Activated CD4-positive, alpha-beta T cell treated with anti-CD3 and anti-CD28 coated beads, Interleukin-2, amount 10 ng/mL, durations not matched to agents 7 days and 5 days (primary cell): ENCODE data around the gene NDST1. TPM values are rescaled to one million over a fixed set of nuclear protein-coding genes. Genes with fewer than 3 reads are reported as not detected.

Experiments
- CTCF ChIA-PET: fragments of 350-600 bp; sonication (Branson Sonifier 250); formaldehyde crosslinking; loops from one replicate; lab custom pipeline; 2021; ENCODE audit warnings: antibody characterized with exemption; lab: Charles Lee
- POLR2A ChIA-PET: fragments of 350-600 bp; sonication (Branson Sonifier 250); formaldehyde crosslinking; loops from one replicate; lab custom pipeline; 2021; ENCODE audit warnings: antibody characterized with exemption; lab: Charles Lee
- DNase-seq: peaks from one replicate; pipeline ENCODE4 v3.0.0-alpha.2; 2020
- H3K27ac Mint-ChIP-seq: one replicate; pipeline ENCODE4 v1.8.0; 2021; ENCODE audit warnings: mild to moderate bottlenecking, moderate library complexity, mixed read lengths
- H3K27me3 Mint-ChIP-seq: one replicate; pipeline ENCODE4 v1.8.0; 2021; ENCODE audit warnings: mixed read lengths
- H3K36me3 Mint-ChIP-seq: one replicate; pipeline ENCODE4 v1.8.0; 2021; ENCODE audit warnings: low read depth, mixed read lengths
- H3K4me1 Mint-ChIP-seq: one replicate; pipeline ENCODE4 v1.8.0; 2021; ENCODE audit warnings: mixed read lengths
- H3K4me3 Mint-ChIP-seq: one replicate; pipeline ENCODE4 v1.8.0; 2021; ENCODE audit warnings: mild to moderate bottlenecking, moderate library complexity, mixed read lengths
- H3K9me3 Mint-ChIP-seq: one replicate; pipeline ENCODE4 v1.8.0; 2021; ENCODE audit warnings: mixed read lengths
- total RNA-seq, 2 experiments: library from RNA; stranded (reverse); gene quantifications; one replicate each; pipeline ENCODE4 v1.2.3, GENCODE V29; 2021

The NDST1 gene
- total RNA-seq, 2 experiments from 2014 or later, result 0.50 to 0.71 TPM

GRCh38 chr5:150576449-150576949 is 68.6 kb downstream of the NDST1 start:
- DNase-seq, result no peak
- Mint-ChIP-seq H3K27ac (no peak overlapping the region), H3K27me3 (peaks cover 5% of the 10 kb centered on the region), H3K4me3 (no peak overlapping the region), H3K4me1 (no peaks in the 10 kb centered on the region), H3K9me3 (no peaks in the 10 kb centered on the region), H3K36me3 (no peaks in the 10 kb centered on the region)
- CTCF ChIA-PET, result no interaction called here
- POLR2A ChIA-PET, result interaction anchor here (0.5 kb wide), 1 partner anchor 124 kb away, joined by 3 read pairs; the partner anchor contains the start of gene RBM22

- DNase-seq, result no peak
- Mint-ChIP-seq H3K4me3 (no peak overlapping the region), H3K27ac (no peak overlapping the region), H3K36me3 (no peaks in the 10 kb centered on the region), H3K4me1 (no peaks in the 10 kb centered on the region), H3K9me3 (no peaks in the 10 kb centered on the region), H3K27me3 (peaks cover 11% of the 10 kb centered on the region)
- POLR2A ChIA-PET, result no interaction called here
- CTCF ChIA-PET, result no interaction called here
These were observed 69.6 kb downstream of the NDST1 start for GRCh38 chr5:150577378-150578139.

GRCh38 chr5:150578781-150579461 is 71.0 kb downstream of the NDST1 start:
- POLR2A ChIA-PET, result no interaction called here
- H3K27me3 Mint-ChIP-seq, result peaks cover 16% of the 10 kb centered on the region
- no peak overlapping the region for H3K4me3 Mint-ChIP-seq
- H3K9me3 Mint-ChIP-seq, result no peaks in the 10 kb centered on the region
- CTCF ChIA-PET, result interaction anchor here (1.2 kb wide), 1 partner anchor 268 kb away, joined by 3 read pairs; no protein-coding TSS in a partner anchor
- no peaks in the 10 kb centered on the region for H3K4me1 Mint-ChIP-seq
- no peak overlapping the region for H3K27ac Mint-ChIP-seq
- no peak for DNase-seq
- H3K36me3 Mint-ChIP-seq, result no peaks in the 10 kb centered on the region

GRCh38 chr5:150579462-150580400 is 71.8 kb downstream of the NDST1 start:
- Mint-ChIP-seq H3K9me3 (no peaks in the 10 kb centered on the region), H3K4me1 (no peaks in the 10 kb centered on the region), H3K27me3 (peaks cover 16% of the 10 kb centered on the region), H3K36me3 (no peaks in the 10 kb centered on the region), H3K27ac (no peak overlapping the region), H3K4me3 (no peak overlapping the region)
- CTCF ChIA-PET, result interaction anchor here (1.2 kb wide), 1 partner anchor 267 kb away, joined by 3 read pairs; no protein-coding TSS in a partner anchor
- DNase-seq, result no peak
- POLR2A ChIA-PET, result no interaction called here

GRCh38 chr5:150580917-150581316 is 73.0 kb downstream of the NDST1 start:
- H3K36me3 Mint-ChIP-seq, result no peaks in the 10 kb centered on the region
- H3K27me3 Mint-ChIP-seq, result peaks cover 16% of the 10 kb centered on the region
- no peak overlapping the region for H3K27ac Mint-ChIP-seq
- H3K4me3 Mint-ChIP-seq, result no peak overlapping the region
- POLR2A ChIA-PET, result no interaction called here
- no peaks in the 10 kb centered on the region for H3K4me1 Mint-ChIP-seq
- no peaks in the 10 kb centered on the region for H3K9me3 Mint-ChIP-seq
- DNase-seq, result no peak
- CTCF ChIA-PET, result no interaction called here

- no peak for DNase-seq
- ChIA-PET CTCF (no interaction called here), POLR2A (interaction anchor here (0.5 kb wide), 1 partner anchor 735 kb away, joined by 7 read pairs; no protein-coding TSS in a partner anchor)
- Mint-ChIP-seq H3K4me1 (no peaks in the 10 kb centered on the region), H3K36me3 (no peaks in the 10 kb centered on the region), H3K27ac (no peak overlapping the region), H3K27me3 (peaks cover 16% of the 10 kb centered on the region), H3K9me3 (no peaks in the 10 kb centered on the region), H3K4me3 (no peak overlapping the region)
These were observed 74.5 kb downstream of the NDST1 start for GRCh38 chr5:150582241-150583109.

GRCh38 chr5:150583541-150584225 is 75.8 kb downstream of the NDST1 start:
- CTCF ChIA-PET, result interaction anchor here (0.6 kb wide), 2 partner anchors 60 to 707 kb away, joined by 3 to 5 read pairs; no protein-coding TSS in a partner anchor

GRCh38 chr5:150584556-150585335 is 76.8 kb downstream of the NDST1 start:
- Mint-ChIP-seq H3K36me3 (no peaks in the 10 kb centered on the region), H3K4me3 (no peak overlapping the region), H3K27ac (no peak overlapping the region), H3K27me3 (peaks cover 16% of the 10 kb centered on the region), H3K9me3 (no peaks in the 10 kb centered on the region), H3K4me1 (no peaks in the 10 kb centered on the region)
- CTCF ChIA-PET, result interaction anchor here (0.6 kb wide), 1 partner anchor 59 kb away, joined by 3 read pairs; no protein-coding TSS in a partner anchor
- no peak for DNase-seq
- POLR2A ChIA-PET, result no interaction called here

More at GRCh38 chr5:150583541-150584225, 75.8 kb downstream of the NDST1 start:
- Mint-ChIP-seq H3K9me3 (no peaks in the 10 kb centered on the region), H3K36me3 (no peaks in the 10 kb centered on the region), H3K27ac (no peak overlapping the region), H3K4me1 (no peaks in the 10 kb centered on the region), H3K4me3 (no peak overlapping the region), H3K27me3 (peaks cover 16% of the 10 kb centered on the region)
- DNase-seq, result no peak
- POLR2A ChIA-PET, result no interaction called here

- no peaks in the 10 kb centered on the region for H3K9me3 Mint-ChIP-seq
- POLR2A ChIA-PET, result no interaction called here
- CTCF ChIA-PET, result interaction anchor here (0.9 kb wide), 1 partner anchor 26 kb away, joined by 3 read pairs; no protein-coding TSS in a partner anchor
- DNase-seq, result no peak
- H3K4me3 Mint-ChIP-seq, result no peak overlapping the region
- H3K27ac Mint-ChIP-seq, result no peak overlapping the region
- no peaks in the 10 kb centered on the region for H3K36me3 Mint-ChIP-seq
- no peaks in the 10 kb centered on the region for H3K4me1 Mint-ChIP-seq
- peaks cover 16% of the 10 kb centered on the region for H3K27me3 Mint-ChIP-seq
These were observed 77.9 kb downstream of the NDST1 start for GRCh38 chr5:150585781-150586341.

GRCh38 chr5:150587016-150587415 is 79.1 kb downstream of the NDST1 start:
- ChIA-PET CTCF (no interaction called here), POLR2A (no interaction called here)
- Mint-ChIP-seq H3K4me1 (no peaks in the 10 kb centered on the region), H3K4me3 (no peak overlapping the region), H3K27ac (no peak overlapping the region), H3K9me3 (no peaks in the 10 kb centered on the region), H3K27me3 (peaks cover 6% of the 10 kb centered on the region), H3K36me3 (no peaks in the 10 kb centered on the region)
- no peak for DNase-seq
